ENCODE data around the gene HDAC1.

DNA sequence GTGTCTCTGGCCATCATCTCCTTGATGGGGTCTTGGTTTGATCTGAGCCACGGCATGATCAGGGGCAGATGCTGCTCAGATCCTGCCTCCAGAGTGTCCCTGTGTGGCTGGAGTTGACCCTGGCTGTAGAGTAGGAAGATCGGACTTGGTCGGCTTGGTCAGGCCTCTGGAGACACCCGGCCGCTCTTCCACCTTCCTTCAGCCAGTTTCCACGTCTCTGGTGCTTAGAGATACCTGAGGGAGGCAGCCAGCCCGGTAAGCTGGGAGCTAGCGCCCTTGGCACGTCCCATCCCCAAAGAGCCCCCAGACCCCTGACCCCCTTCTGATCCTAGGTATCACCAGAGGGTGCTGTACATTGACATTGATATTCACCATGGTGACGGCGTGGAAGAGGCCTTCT lies 35.3 kb downstream of the HDAC1 start:
- TF ChIP-seq, protein P1, sequence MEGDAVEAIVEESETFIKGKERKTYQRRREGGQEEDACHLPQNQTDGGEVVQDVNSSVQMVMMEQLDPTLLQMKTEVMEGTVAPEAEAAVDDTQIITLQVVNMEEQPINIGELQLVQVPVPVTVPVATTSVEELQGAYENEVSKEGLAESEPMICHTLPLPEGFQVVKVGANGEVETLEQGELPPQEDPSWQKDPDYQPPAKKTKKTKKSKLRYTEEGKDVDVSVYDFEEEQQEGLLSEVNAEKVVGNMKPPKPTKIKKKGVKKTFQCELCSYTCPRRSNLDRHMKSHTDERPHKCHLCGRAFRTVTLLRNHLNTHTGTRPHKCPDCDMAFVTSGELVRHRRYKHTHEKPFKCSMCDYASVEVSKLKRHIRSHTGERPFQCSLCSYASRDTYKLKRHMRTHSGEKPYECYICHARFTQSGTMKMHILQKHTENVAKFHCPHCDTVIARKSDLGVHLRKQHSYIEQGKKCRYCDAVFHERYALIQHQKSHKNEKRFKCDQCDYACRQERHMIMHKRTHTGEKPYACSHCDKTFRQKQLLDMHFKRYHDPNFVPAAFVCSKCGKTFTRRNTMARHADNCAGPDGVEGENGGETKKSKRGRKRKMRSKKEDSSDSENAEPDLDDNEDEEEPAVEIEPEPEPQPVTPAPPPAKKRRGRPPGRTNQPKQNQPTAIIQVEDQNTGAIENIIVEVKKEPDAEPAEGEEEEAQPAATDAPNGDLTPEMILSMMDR (IDR thresholded peaks at IDR 0.05; ENCODE audit: insufficient read depth, low read length, poor library complexity, severe bottlenecking), result no peak
- TF ChIP-seq EZH2phosphoT487 (conservative IDR thresholded peaks at IDR 0.05; ENCODE audit: low read length), result no peak
